Stimulated activated CD4-positive, alpha-beta T cell treated with anti-CD3 and anti-CD28 coated beads, Interleukin-12 subunit alpha, Interleukin-12 subunit beta, amount 100 ng/mL, for 48 hours (primary cell): ENCODE data around the gene CLDN9.
"Not testable (repeated sequence)": the region's sequence is repeated elsewhere in the genome, so short reads cannot be mapped to it uniquely, and the experiment has no call there.

Experiments used
- DNase-seq, 3 donors: peaks; one replicate each; pipeline ENCODE4 v3.0.0-alpha.2; 2020; ENCODE audit warnings: low read depth in 2 of 3, low spot score in 1 of 3

Gene CLDN9

DNA sequence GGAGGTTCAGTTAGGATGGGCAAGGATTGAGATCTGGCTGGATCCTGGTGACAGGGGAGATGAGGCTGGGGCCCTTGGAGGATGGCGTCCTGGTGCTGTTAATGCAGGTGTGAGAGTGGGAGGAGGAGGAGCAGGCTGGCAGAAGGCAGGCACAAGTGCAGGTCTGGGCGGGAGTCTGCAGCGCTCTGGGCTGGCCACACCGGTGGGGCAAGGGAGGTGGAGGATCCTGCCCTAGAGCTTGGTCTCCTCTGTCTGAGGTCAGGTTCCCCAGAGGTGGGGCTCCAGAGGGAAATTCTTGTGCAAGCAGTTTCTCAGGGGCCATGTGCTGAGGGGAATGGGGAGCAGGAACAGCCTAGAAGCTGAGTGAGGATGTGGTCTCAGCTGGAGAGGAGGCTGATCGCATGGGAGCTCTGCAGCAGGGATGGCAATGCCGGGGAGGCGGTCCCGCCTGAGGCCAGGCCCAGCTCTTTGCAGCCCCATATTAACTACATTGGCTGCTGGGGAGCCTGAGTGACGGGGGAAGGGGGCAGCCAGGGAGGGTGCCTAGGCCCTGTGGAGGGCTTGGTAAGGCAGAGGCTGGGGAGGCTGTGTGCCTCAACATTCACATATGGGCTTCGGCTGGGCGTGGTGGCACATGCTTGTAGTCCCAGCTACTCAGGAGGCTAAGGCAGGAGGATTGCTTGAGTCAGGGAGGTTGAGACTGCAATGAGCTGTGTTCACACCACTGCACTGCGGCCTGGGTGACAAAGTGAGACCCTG lies 40.0 kb downstream of the CLDN9 start:
- DNase-seq: not testable (repeated sequence)

DNA sequence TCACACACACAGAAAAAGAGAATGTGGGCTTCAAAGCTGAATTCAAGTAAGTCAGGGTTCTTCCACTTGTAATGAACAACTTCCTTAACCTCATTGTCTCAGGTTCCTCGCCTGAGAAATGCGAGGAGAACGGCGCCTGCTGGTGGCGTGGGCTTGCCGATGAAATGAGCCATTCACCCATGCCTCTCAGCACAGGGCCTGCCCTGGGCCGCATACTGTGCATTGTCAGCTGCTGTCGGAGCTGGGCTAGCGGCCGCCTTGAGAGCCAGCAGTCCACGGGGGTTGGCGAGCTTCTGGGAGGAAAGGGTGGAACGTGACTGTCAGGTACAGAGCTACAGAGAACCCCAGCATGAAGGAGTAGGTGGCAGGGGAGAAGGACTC lies 40.6 kb downstream of the CLDN9 start:
- not testable (repeated sequence) for DNase-seq

DNA sequence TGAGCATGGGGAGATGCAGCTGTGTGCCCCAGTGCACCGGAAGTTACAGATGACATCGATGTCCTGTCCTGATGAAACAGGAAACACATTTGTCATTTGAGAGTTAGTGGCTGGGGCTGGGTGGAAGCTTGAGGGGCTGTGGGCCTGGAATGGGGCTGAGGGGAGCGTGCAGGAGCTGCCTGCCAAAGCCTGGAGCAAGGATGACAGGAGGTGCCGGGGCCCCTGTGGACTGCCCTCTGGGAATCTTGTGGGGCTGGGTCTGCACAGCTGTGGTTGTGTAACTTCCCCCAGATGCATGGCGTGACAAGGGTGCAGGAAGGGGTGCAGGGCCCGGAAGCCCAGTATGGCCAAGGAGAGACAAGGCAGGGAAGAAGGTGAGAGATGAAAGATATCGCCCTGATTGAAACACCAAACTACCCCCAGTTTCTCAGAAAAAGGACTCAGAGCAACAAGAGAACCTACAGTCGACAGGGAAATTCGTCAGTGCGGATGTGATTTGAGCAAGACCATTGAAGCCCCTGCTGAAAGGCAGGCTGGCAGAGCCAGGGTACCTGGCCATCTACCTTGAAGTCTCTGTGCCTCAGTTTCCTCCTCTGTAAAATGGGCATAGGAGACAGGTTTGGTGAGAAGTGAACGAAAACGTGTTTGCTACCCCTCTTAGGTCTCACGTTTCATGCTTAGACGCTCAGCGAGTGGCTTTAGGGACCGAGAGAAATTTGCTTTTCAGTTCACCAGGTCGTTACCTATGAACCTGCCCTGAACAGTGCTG lies 42.4 kb downstream of the CLDN9 start:
- no peak for DNase-seq

DNA sequence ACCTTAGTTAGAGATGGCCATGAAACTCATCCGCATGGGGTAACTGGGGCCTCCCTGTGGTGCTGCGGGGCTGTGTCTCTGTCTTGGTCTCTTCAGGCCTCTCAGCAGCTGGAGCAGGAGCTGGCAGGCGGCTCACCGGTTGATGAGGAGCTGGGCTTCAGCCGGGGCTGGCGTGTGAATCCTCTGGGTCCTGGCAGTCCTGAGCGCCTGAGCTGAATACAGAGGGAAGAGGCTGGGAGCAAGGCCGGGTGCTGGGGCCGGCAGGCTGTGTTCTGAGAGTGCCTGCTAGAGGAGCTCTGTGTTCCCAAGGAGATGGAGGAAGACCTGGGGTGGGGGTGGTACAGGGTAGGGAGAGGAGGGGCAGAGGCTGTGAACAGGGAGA lies 43.0 kb downstream of the CLDN9 start:
- not testable (repeated sequence) for DNase-seq

DNA sequence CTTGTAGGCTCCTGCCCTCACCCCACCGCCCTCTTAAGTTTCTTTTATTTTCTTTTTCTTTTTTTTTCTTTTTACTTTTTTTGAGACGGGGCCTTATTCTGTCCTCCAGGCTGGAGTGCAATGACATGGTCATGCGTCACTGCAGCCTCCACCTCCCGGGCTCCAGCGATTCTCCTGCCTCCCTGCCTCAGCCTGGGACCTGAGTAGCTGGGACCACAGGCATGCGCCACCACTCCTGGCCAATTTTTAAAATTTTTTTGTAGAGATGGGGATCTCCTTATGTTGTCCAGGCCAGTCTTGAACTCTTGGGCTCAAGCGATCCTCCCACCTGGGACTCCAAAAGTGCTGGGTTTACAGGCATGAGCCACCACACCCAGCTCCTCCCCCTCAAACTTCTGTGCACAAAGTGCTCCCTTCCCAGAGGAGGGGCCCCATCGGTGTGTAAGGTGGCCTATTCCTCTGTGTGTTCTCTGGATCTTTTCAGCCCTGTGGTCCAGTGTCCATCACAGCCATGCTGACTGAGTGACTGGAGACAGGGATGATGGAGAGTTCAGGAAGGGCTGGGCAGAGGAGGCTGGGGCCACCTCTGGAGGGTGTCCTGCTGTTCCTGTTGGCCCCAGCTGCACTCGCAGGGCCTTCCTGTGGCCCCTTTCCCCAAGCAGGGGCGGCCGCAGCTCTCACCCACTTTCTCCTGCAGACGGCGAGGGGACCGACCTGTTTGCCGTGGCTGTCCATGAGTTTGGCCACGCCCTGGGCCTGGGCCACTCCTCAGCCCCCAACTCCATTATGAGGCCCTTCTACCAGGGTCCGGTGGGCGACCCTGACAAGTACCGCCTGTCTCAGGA lies 43.8 kb downstream of the CLDN9 start:
- no peak for DNase-seq

DNA sequence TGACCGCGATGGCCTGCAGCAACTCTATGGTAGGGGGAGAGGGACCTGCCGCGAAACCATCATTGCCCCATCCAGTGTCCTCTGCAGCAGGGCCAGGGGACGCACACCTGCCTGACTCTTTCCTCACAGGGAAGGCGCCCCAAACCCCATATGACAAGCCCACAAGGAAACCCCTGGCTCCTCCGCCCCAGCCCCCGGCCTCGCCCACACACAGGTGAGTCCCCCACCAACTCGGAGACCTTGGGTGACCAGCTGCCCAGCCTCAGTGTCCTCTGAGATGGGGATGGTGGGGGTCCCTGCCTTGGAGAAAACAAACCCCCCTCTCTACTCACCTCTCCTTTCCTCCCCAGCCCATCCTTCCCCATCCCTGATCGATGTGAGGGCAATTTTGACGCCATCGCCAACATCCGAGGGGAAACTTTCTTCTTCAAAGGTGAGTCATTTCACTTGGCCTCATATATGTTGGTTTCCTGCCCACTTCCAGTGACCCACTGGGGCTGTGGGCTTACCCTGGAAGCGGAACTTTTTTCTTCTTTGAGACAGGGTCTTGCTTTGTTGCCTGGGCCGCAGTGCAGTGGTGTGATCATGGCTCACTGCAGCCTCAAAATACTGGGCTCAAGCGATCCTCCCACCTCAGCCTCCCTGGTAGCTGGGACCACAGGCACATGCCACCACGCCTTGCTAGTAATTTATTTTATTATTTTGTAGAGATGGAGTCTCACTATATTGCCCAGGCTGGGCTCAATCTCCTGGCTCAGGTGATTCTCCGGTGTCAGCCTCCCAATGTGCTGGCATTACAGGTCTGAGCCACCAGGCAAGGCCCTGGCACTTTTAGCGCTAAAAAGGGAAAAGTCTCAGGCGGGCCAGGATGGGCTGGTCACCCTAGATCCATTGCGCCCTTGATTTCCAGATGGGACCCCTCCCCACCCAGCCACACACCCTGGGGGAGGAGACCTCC lies 44.7 kb downstream of the CLDN9 start:
- no peak for DNase-seq

DNA sequence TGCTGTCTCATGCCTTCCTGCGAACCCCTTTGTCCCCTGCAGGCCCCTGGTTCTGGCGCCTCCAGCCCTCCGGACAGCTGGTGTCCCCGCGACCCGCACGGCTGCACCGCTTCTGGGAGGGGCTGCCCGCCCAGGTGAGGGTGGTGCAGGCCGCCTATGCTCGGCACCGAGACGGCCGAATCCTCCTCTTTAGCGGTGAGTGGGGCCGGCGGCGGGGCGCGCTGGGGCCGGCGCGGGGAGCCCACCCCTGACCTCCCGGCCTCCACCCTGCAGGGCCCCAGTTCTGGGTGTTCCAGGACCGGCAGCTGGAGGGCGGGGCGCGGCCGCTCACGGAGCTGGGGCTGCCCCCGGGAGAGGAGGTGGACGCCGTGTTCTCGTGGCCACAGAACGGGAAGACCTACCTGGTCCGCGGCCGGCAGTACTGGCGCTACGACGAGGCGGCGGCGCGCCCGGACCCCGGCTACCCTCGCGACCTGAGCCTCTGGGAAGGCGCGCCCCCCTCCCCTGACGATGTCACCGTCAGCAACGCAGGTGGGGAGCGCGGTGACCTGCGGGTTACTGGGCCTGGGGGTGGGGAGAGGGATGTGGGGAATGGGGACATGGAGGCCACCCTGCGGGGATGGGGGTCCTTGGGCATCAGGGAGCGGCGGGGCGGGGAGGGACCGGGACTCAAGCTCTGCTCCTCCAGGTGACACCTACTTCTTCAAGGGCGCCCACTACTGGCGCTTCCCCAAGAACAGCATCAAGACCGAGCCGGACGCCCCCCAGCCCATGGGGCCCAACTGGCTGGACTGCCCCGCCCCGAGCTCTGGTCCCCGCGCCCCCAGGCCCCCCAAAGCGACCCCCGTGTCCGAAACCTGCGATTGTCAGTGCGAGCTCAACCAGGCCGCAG lies 45.7 kb downstream of the CLDN9 start:
- DNase-seq: no peak

DNA sequence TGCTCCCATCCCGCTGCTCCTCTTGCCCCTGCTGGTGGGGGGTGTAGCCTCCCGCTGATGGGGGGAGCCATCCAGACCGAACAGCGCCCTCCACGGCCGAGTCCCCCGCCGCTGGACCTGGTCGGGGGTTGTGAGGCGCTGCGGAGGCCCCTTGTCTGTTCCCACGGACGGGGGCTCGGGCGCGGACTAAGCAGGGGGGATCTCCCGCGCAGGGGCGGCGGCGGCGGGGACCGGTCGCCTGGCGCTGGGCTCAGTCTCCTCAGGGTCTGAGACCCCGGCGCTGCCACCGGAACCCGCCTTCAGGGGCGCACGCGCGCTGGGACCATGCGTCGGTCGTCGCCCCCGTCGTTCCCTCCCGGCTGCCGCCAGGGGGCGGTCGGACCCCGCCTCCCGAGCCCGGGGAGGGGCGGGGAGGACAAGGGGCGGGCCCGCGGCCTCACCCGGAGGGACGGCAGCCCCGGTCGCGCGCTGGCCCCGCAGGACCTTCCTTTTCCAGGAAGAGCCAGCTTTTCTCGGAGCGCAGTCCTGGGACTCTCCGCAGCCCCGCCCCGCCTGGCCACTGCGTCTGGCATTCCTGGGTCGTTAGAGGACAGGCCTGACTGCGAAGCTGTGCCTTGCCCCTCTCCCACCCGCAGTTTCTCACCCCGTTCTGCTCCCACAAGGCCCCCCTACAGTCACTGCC lies 46.5 kb downstream of the CLDN9 start:
- peak; percentile 70 to 87 (median 82) for DNase-seq

DNA sequence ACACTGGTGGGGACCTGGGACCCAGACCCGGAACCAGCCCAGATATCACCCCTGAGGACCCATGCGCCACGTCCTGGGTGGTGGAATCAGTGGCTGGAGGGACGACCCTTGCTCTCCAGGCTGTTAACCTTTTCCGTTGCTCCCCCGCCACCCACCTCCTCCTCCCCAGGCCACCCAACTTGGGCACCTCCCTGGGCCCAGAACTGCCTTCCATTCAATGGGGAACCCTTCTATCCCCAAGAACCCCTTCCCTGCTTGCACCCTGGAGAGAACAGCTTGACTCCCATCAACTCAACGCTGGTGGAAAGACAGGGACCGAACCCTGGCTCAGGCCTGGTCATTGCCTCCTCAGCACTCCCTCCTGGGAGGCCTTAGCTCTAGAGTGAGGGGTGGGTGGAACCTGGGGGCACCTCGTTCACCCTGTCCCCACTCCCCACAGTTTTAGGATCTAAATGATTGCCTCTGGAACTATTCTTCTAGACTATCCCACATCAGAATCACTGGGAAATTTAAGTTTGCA lies 47.1 kb downstream of the CLDN9 start:
- no peak for DNase-seq

DNA sequence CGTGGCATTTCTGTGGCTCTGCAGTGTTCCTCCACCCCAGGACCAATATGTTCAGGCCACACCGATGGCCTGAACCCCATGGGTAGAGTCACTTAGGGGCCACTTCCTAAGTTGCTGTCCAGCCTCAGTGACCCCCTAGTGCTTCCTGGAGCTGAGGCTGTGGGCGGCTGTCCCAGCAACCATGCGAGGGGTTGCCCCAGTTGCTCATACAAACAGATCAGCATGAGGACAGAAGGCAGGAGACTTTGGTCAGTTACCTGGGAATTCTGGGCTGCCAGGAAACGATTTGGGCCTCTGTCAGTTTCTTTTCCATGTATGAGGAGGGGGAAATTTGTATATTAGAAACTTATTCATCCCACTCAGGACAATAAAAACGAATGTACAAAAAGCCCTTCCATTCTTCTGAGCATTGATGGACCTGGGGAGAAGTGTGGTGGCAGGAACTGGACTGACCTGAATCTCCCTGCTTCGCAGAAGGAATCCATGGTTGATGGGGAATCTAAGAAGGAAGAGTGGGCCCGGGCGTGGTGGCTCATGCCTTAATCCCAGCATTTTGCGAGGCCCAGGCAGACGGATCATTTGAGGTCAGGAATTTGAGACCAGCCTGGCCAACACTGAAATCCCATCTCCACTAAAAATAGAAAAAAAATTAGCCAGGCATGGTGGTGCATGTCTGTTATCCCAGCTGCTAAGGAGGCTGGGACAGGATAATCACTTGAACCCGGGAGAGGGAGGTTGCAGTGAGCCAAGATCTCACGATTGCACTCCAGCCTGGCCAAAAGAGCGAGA lies 47.8 kb downstream of the CLDN9 start:
- no peak for DNase-seq

DNA sequence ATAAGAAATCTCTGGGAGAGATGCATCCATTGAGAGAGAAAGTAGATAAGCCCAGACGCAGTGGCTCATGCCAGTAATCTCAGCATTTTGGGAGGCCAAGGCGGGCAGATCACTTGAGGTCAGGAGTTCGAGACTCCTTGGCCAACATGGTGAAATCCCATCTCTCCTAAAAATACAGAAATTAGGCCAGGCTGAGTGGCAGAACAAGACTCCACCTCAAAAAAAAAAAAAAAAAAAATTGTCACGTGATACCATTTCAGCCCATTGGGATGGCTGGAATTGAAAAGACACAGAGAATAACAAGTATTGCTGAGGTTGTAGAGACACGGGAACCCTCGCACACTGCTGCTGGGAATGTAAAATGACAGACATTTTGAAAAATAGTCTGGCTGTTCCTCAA lies 49.8 kb downstream of the CLDN9 start:
- DNase-seq: no peak

DNA sequence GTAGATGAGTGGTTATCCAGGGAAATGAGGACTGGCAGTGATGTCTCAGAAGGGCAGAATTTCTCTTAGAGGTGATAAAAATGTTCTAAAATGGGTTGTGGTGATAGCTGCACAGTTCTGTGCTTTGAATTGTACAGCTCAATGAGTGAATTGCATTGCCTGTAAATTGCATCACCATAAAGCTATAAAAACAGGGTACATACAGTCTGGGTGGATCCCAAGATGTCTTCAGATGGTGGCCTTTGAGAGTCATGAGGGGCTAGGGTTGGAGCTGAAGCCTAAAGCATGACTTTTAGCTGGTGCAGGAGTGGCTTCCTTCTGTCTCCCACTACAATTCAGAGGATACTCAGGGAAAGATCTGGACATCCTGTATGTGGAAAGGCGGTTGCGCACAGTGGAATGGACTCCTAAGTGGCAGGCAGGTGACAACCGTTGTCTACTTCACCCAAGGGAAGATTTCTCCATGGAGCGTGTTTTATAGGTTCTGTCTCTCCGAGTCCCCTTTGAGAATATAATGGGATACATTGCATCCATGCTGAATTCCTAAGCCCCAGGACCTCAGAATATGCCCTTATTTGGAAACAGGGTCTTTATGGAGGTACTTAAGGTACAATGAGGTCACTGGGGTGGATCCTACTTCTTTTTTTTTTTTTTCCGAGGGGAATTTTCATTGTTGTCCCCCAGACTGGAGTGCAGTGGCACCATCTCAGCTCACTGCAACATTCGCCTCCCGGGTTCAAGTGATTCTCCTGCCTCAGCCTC lies 51.1 kb downstream of the CLDN9 start:
- no peak for DNase-seq
